ENCODE results near the gene ZNF888.
"Not testable (repeated sequence)": the region's sequence is repeated elsewhere in the genome, so short reads cannot be mapped to it uniquely, and the experiment has no call there.

Gene ZNF888

DNA sequence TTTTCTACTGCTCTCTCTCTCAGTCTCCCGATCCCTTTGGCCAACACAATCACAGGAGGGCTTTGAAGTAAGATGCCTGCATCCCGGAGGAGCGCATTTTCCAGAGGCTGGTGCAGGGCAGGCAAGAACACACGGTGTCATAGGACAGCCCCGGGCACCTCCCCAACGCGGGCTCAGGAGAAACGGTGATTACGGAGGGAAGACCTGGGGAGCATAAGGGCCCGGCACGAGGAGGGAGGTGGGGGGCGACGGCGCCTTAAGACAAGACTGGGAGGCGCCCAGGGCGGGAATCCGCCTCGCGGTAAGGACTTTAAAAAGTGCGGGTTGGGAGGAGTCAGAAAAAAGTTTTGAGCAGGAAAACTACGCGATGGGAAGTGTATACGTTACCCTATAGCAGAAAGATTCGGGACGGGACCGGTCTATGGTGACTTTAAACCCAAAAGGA is 18.7 kb upstream of the ZNF888 start (continued):
- TF ChIP-seq POU6F1 (CRISPR knock-in tag; IDR thresholded peaks at IDR 0.05; ENCODE audit: borderline replicate concordance, low read depth), result no peak
- no peak for TF ChIP-seq BACH2 (CRISPR knock-in tag; IDR thresholded peaks at IDR 0.05; ENCODE audit: borderline replicate concordance)
- no peak for TF ChIP-seq GLIS3 (CRISPR knock-in tag; IDR thresholded peaks at IDR 0.05)

DNA sequence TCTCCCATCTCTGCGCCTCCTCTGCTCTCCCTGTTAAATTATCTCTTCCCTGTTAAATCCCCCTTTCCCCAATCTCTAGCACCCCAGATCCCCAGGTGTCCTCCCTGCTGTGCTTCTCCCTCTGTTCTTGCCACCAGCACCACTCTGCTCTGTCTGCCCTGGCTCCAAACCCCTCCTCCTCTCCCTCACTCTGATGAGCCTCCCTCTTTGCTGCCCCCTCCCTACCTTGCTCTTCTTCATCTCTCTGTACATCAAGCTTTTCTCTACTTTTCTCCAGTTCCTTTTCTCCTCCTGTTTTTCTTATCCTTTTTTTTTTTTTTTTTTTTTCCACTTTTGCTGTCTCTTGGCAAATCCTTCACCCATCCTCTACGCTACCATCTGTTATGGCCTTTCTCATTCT is 18.3 kb upstream of the ZNF888 start:
- ATAC-seq, result not testable (repeated sequence)

DNA sequence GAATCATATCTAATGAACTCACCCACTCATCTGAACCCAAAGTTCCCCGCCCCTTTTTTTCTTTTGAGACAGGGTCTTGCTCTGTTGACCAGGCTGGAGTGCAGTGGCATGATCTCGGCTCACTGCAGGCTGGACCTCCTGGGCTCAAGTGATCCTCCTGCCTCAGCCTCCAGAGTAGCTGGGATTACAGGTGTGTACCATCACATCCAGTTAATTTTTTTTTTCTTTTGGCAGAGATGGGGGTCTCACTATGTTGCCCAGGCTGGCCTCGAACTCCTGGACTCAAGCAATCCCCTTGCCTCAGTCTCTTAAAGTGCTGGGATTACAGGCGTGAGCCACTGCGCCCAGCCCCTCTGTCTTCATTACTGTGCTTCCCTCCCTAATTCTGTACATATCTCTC is 17.7 kb upstream of the ZNF888 start:
- not testable (repeated sequence) for ATAC-seq

DNA sequence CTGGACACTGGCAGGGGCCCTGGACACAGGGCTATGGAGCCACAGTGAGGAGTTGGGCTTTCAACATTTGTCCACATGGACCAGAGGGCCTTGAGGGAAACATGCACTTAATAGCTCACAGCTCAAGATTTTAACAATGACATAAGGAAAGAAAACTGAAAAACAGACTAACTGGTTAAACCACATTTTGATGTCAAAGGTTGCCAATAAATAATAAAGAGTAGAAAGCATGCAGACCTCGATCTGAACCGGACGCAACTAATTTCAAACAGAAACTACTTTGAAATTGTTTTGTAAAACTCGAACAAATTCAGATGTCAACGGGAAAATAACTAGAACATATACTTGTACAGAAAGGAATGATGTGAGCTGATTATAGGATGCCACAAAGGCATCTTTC is 15.5 kb upstream of the ZNF888 start:
- TF ChIP-seq OSR1 (CRISPR knock-in tag; IDR thresholded peaks at IDR 0.05) (no peak), ARNTL (CRISPR knock-in tag; IDR thresholded peaks at IDR 0.05; ENCODE audit: borderline replicate concordance, low read depth) (no peak)
- no peak for ATAC-seq

DNA sequence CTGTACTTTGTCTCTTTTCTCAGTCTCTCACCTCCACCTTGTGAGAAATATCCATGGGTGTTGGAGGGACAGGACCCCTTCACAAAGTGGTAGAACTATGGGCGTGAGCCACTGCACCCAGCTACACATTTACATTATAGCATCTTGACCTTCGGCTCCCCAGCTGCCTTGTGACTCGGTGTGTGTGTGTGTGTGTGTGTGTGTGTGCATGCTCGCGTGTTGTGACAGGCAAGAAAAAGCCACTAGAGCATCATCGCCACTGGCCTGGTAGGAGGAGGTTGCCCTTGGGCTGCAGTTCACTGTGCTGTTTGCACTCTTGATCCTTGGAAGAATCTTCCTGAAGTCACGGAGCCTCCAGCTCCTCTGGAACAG is 13.7 kb upstream of the ZNF888 start:
- no peak for ATAC-seq

DNA sequence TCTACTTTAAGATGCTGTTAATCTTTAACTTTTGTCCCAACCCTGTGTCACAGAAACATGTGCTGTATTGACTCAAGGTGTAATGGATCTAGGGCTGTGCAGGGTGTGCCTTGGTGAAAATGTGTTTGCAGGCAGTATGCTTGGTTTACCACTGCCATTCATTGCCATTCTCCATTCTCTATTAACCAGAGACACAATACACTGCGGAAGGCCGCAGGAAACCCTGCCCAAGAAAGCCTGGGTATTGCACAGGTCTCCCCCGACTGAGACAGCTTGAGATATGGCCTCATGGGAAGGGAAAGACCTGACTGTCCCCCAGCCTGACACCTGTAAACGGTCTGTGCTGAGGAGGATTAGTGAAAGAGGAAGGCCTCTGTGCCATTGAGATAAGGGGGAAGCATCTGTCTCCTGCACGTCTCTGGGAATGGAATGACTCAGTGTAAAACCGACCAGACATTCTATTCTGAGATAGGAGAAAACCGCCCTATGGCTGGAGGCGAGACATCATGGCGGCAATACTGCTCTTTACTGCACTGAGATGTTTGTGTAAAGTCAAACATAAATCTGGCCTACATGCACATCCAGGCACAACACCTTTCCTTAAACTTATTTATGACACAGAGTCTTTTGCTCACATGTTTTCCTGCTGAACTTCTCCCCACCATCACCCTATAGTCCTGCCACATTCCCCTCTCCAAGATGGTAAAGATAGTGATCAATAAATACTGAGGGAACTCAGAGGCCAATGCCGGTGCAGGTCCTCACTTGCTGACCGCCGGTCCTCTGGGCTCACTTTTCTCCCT is 13.1 kb upstream of the ZNF888 start:
- ATAC-seq, result no peak
- TF ChIP-seq, protein P1, sequence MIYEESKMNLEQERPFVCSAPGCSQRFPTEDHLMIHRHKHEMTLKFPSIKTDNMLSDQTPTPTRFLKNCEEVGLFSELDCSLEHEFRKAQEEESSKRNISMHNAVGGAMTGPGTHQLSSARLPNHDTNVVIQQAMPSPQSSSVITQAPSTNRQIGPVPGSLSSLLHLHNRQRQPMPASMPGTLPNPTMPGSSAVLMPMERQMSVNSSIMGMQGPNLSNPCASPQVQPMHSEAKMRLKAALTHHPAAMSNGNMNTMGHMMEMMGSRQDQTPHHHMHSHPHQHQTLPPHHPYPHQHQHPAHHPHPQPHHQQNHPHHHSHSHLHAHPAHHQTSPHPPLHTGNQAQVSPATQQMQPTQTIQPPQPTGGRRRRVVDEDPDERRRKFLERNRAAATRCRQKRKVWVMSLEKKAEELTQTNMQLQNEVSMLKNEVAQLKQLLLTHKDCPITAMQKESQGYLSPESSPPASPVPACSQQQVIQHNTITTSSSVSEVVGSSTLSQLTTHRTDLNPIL (CRISPR knock-in tag; IDR thresholded peaks at IDR 0.05; ENCODE audit: low read depth), result no peak
- TF ChIP-seq, protein P2, sequence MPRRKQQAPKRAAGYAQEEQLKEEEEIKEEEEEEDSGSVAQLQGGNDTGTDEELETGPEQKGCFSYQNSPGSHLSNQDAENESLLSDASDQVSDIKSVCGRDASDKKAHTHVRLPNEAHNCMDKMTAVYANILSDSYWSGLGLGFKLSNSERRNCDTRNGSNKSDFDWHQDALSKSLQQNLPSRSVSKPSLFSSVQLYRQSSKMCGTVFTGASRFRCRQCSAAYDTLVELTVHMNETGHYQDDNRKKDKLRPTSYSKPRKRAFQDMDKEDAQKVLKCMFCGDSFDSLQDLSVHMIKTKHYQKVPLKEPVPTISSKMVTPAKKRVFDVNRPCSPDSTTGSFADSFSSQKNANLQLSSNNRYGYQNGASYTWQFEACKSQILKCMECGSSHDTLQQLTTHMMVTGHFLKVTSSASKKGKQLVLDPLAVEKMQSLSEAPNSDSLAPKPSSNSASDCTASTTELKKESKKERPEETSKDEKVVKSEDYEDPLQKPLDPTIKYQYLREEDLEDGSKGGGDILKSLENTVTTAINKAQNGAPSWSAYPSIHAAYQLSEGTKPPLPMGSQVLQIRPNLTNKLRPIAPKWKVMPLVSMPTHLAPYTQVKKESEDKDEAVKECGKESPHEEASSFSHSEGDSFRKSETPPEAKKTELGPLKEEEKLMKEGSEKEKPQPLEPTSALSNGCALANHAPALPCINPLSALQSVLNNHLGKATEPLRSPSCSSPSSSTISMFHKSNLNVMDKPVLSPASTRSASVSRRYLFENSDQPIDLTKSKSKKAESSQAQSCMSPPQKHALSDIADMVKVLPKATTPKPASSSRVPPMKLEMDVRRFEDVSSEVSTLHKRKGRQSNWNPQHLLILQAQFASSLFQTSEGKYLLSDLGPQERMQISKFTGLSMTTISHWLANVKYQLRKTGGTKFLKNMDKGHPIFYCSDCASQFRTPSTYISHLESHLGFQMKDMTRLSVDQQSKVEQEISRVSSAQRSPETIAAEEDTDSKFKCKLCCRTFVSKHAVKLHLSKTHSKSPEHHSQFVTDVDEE (CRISPR knock-in tag; IDR thresholded peaks at IDR 0.05), result no peak
- no peak for TF ChIP-seq TOX (CRISPR knock-in tag; IDR thresholded peaks at IDR 0.05; ENCODE audit: borderline replicate concordance)
- no peak for TF ChIP-seq POU6F1 (CRISPR knock-in tag; IDR thresholded peaks at IDR 0.05; ENCODE audit: borderline replicate concordance, low read depth)
- no peak for TF ChIP-seq ZFP3 (CRISPR knock-in tag; IDR thresholded peaks at IDR 0.05)
- TF ChIP-seq ARNTL (CRISPR knock-in tag; IDR thresholded peaks at IDR 0.05; ENCODE audit: borderline replicate concordance, low read depth), result no peak
- TF ChIP-seq, protein P3, sequence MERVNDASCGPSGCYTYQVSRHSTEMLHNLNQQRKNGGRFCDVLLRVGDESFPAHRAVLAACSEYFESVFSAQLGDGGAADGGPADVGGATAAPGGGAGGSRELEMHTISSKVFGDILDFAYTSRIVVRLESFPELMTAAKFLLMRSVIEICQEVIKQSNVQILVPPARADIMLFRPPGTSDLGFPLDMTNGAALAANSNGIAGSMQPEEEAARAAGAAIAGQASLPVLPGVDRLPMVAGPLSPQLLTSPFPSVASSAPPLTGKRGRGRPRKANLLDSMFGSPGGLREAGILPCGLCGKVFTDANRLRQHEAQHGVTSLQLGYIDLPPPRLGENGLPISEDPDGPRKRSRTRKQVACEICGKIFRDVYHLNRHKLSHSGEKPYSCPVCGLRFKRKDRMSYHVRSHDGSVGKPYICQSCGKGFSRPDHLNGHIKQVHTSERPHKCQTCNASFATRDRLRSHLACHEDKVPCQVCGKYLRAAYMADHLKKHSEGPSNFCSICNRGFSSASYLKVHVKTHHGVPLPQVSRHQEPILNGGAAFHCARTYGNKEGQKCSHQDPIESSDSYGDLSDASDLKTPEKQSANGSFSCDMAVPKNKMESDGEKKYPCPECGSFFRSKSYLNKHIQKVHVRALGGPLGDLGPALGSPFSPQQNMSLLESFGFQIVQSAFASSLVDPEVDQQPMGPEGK (CRISPR knock-in tag; IDR thresholded peaks at IDR 0.05; ENCODE audit: borderline replicate concordance), result no peak
- no peak for TF ChIP-seq GLIS3 (CRISPR knock-in tag; IDR thresholded peaks at IDR 0.05)
- no peak for TF ChIP-seq ZC3H10 (CRISPR knock-in tag; IDR thresholded peaks at IDR 0.05)
- TF ChIP-seq BACH2 (CRISPR knock-in tag; IDR thresholded peaks at IDR 0.05; ENCODE audit: borderline replicate concordance), result no peak
- no peak for TF ChIP-seq PPARA (CRISPR knock-in tag; IDR thresholded peaks at IDR 0.05; ENCODE audit: borderline replicate concordance)
- no peak for TF ChIP-seq ISL1 (CRISPR knock-in tag; IDR thresholded peaks at IDR 0.05)
- no peak for TF ChIP-seq ZNF70 (CRISPR knock-in tag; IDR thresholded peaks at IDR 0.05)
- no peak for TF ChIP-seq ESRRG (CRISPR knock-in tag; IDR thresholded peaks at IDR 0.05)
- no peak for TF ChIP-seq RARB (CRISPR knock-in tag; IDR thresholded peaks at IDR 0.05)
- TF ChIP-seq SNAI2 (CRISPR knock-in tag; IDR thresholded peaks at IDR 0.05), result no peak
- TF ChIP-seq CSDC2 (CRISPR knock-in tag; IDR thresholded peaks at IDR 0.05), result no peak

More for the DNA sequence above, 13.7 kb upstream of the ZNF888 start:
- TF ChIP-seq ZNF565 (CRISPR knock-in tag; conservative IDR thresholded peaks at IDR 0.05; ENCODE audit: low read depth) (no peak), ZNF8 (CRISPR knock-in tag; IDR thresholded peaks at IDR 0.05) (no peak), TCF4 (CRISPR knock-in tag; IDR thresholded peaks at IDR 0.05; ENCODE audit: borderline replicate concordance) (no peak), SNAI2 (CRISPR knock-in tag; IDR thresholded peaks at IDR 0.05) (no peak), ZNF70 (CRISPR knock-in tag; IDR thresholded peaks at IDR 0.05) (no peak)
- TF ChIP-seq, protein P1 (CRISPR knock-in tag; IDR thresholded peaks at IDR 0.05; ENCODE audit: low read depth), result no peak

All from SK-N-SH treated with all-trans-retinoic acid at 6 μM for 48 hours (cell line).